HG02678 (cell line): Measurements from ENCODE around the gene XPC.
"Not testable (repeated sequence)": the region's sequence is repeated elsewhere in the genome, so short reads cannot be mapped to it uniquely, and the experiment has no call there.

Source experiments
- ATAC-seq: cut with Tn5 transposase; IDR thresholded peaks from one replicate; pipeline ENCODE4 v1.9.1; 2021; ENCODE audit warnings: mild to moderate bottlenecking, moderate library complexity; ENCODE audit not compliant: unreplicated experiment

Gene XPC

DNA sequence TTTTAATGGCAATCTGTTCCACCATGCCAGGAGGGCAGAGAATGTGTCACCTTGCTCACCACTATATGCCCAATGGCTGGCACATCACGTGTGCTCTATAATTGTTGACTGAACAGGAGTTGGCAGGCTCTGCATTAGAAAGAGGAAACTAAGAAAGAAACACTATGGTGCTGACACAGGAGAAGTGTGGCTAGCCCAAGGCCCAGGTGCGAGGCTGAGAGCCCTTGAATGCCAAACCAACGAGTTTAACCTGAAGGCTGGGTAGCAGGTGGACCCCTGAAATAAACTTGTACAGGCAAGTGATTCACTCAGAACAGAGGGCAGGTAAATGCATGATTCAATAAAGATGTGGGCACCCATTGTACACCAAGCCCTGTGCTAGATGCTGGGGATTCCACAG, 56.1 kb downstream of the XPC start:
- no peak for ATAC-seq

DNA sequence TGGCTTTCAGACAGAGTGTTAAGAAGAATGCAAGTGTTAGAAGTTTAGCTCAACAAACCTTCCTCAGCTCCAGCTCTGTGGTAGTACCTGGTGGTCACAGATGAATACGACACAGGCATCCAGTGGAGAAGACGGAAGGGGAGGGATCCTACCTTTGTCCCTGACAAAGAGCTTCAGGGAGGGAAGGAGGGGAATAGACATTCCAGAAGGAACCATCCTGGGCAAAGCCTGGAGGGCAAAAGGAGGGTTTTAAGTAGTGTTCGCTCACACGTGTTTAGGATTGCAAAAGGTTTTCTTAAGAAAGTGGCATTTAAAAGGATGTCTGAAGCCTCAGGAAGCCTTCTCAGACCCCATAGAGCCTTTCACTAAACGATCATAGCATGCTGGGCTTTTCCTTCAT, 56.5 kb downstream of the XPC start:
- no peak for ATAC-seq

DNA sequence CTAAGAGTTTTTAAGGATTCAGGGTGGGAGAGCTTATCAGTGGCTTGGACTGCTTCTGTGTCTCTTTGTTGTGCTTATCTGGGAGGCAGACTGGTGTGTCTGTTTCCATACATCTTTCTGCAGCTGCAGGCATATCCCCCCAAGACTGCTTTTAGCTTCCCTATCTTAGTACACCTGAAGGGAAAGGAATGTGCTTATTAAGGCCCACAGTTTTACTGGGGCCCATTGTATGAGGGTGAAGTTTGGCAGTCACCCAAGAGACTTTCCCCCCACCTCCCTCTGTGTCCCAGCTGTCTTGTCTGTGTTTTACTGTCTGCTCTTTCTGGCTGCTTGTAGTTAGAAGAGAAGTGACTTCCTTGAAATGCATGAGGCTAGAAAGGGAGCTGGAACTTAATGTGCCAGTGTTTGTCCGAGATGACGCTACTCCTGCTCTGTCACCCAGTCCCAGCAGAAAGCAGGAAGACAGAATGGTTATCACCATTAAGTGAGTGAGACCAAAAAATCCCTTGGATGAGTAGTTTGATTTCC, 57.4 kb downstream of the XPC start:
- ATAC-seq, result not testable (repeated sequence)

- ATAC-seq, result no peak
These were observed 58.1 kb downstream of the XPC start for GRCh38 chr3:14120111-14120920.

DNA sequence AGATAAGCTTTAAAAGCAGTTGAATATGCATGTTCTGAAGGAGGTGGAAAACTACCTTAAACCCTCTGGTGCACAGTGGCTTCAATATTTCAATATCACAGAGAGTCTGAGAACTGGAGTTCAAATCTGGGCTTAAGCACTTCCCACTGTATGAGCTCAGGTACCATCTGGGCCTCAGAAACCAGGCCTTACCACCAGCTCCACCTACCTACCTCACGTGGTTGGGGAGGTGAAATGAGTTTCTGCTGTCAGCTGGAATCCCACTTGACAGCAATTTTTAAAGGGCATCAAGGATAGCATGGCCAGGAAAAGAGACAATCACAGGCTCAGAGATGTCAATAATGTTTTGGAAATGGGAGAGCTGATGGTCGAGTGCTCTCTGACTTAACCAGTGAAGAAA, 58.8 kb downstream of the XPC start:
- no peak for ATAC-seq

DNA sequence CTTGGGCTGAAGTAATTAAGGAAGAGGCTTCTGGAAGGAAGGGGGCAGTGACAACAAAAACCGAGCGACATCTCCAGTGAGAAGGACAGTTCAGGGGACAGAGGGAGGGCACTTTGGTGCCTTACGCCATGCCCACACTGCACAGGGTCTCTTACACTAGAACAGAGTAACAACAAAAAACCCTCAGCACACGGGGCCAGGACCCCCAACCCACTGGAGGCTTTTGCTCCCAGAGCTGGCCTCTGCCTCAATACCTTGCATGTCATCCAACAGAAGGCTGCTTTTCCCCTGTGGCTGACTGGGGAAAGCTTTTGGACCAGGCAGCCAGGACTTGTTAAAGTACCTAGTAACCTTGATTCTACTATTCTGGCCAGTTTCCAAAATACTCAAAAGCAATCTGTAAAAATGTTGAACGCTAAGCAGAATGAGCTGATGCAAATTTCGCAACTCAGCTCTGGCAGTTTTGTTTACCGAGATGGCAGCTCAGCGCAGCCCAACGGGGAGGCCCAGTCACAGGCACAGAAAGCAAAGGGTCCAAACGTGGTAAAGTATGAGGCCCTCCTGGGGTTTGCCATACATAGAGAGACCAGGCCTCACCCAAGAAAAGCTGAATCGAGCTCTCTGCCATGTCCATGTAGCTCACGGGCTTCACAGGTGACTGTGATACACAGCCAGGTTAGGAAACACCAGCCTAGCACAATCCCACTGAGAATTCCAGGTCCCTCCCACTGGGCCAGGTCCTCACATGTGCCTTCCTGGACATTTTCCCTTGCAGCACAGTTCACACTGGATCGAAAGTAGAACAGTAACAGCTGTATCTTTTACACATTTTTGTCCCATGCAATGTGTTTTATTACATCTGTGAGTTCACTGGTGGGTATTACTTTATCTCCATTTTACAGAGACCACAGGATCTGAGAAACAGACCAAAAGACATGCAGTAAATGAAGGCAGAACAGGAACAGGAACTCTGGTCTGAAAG, 59.7 kb downstream of the XPC start:
- no peak for ATAC-seq

DNA sequence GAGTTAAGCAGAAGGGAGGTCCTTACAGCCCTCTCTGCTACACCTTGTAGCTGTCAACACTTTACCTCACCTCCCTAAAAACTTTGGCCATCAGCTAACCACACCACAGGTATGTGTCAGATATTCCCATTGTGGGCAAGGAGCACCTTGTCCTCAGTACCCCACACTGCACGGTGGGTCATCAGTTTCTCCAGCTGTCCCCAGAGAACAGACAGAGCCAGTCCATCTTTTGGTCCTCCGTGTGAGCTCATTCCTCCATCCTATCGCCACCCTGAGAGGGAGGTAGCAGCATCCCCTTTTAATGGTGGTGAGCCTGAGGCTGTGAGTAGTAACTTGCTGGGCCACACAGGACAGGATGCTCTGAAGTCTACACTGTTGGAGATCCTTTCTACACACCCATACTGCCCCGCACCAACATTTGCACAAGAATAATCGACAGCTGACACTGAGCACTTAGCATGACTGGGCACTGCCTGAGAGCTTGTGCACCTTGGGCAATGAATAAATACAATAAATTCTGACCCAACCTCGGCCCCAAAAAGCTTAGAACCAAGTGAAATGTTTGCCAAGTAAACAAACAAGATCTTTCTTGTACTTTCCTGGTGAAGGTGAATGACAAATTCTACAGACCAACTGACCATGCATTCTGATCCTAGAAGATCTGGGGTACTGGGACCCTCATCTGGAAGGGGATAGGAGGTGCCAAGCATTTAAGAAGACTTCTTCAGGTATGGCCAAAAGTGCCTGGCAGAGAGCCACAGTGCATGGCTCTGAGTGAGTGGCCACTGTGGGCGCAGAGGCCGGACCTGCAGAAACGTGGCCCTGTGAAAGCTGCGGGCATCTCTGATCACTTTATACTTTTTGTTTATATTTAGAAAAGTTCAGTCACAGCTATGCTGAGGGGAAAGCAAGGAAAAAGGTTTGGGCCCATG, 60.7 kb downstream of the XPC start:
- ATAC-seq, result no peak

GRCh38 chr3:14113965-14114635, 64.3 kb downstream of the XPC start:
- no peak for ATAC-seq

GRCh38 chr3:14110699-14111098, 67.7 kb downstream of the XPC start:
- no peak for ATAC-seq

DNA sequence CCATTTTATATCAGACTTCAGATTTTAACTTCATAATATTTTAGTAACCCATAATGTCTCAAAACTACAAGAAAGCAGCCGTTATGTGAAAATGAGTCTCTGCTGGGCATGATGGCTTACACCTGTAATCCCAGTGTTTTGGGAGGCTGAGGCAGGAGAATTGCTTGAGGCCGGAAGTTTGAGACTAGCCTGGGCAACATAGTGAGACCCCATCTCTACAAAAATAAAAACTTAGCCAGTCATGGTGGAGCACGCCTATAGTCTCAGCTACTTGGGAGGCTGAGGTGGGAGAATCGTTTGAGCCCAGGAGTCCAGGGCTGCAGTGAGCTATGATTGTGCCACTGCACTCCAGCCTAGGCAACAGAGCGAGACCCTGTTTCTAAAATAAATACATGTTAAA, 68.6 kb downstream of the XPC start:
- ATAC-seq, result not testable (repeated sequence)

DNA sequence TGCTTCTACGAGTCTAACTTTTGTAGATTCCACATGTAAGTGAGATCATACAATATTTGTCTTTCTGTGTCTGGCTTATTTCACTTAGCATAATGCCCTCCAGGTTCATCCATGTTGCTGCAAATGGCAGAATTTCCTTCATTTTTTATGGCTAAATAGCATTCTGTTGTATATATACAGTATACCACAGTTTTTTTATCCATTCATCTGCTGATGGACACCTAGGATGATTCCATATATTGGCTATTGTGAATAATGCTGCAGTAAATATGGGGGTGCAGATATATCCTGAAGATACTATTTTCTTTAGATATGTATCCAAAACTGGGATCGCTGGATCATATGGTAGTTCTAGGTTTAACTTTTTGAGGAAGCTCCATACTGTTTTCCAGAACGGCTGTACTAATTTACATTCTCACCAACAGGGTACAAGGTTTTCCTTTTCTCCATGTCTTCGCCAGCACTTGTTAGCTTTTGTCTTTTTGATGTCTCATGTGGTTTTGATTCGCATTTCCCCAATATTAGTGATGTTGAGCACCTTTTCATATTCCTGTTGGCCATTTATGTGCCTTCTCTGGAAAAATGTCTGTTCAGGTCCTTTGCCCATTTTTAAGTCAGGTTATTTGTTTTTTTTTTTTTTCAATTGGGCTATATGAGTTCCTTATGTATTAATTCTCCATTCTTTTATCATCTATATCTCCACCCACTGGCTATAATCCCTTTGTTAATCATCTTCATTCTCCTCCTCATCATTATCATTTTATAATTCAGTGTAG, 80.6 kb downstream of the XPC start:
- no peak for ATAC-seq

DNA sequence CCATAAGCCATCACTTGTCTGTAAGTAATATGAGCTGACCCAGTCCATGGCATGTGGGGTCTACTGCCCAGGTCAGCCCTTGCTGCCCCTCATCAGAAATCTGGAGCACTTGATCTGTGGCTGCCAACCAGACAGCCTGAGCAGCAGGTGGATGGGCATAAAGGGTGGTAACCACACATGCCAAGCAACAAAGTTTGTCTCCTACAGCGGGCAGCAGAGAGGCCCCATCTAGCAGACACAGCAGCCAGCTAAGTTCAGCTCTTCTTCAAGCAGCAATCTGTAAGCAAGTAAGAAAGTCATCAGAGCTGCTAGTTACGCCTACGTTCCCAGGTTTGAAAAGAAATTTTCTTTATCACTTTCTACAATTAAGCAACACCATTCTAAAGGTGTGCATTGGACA, 81.7 kb downstream of the XPC start:
- ATAC-seq, result no peak
